ENCODE data around the gene ERBB4. TPM values are rescaled to one million over a fixed set of nuclear protein-coding genes. Genes with fewer than 3 reads are reported as not detected.

ERBB4 gene
- total RNA-seq, 1 experiment from 2014 or later: 0.04 TPM

- Histone ChIP-seq H4K5ac (ENCODE audit: insufficient read length, low read depth, low read length) (no peak overlapping the region), H2BK12ac (ENCODE audit: insufficient read length, low read depth, low read length) (no peak overlapping the region), H3K56ac (ENCODE audit: insufficient read length, low read depth, low read length) (no peak overlapping the region), H2AFZ (ENCODE audit: low read length) (no peak overlapping the region), H3K27me3 (ENCODE audit: insufficient read depth, low read length) (no peaks in the 10 kb centered on the region), H4K20me1 (ENCODE audit: control insufficient read depth, insufficient read depth, insufficient read length) (no peaks in the 10 kb centered on the region), H2BK120ac (ENCODE audit: low read depth, low read length, poor library complexity, severe bottlenecking) (no peak overlapping the region), H3K14ac (ENCODE audit: insufficient read depth, low read length) (no peak overlapping the region), H3K9me3 (ENCODE audit: control insufficient read depth, low read depth, low read length) (no peaks in the 10 kb centered on the region), H3T11ph (ENCODE audit: low read length) (no peak overlapping the region), H3K4me1 (ENCODE audit: insufficient read depth, low read length) (no peaks in the 10 kb centered on the region), H2BK15ac (ENCODE audit: low read depth, low read length) (no peak overlapping the region), H3K4ac (ENCODE audit: low read depth, low read length) (no peak overlapping the region), H3K79me1 (ENCODE audit: insufficient read depth, low read depth, low read length, poor library complexity, severe bottlenecking) (no peaks in the 10 kb centered on the region), H3K23me2 (ENCODE audit: insufficient read length, low read depth, low read length, poor library complexity, severe bottlenecking) (no peaks in the 10 kb centered on the region), H2BK20ac (ENCODE audit: low read depth, low read length, poor library complexity, severe bottlenecking) (no peak overlapping the region), H3K79me2 (ENCODE audit: insufficient read depth, low read length) (no peaks in the 10 kb centered on the region), H3K4me2 (ENCODE audit: insufficient read depth, insufficient read length, low read length) (no peak overlapping the region), H4K8ac (replicated peaks; ENCODE audit: insufficient read length, low read depth, low read length) (no peak overlapping the region), H2AK5ac (ENCODE audit: insufficient read length, low read length) (no peak overlapping the region), H4K91ac (ENCODE audit: insufficient read length, low read depth, low read length) (no peak overlapping the region), H2BK5ac (ENCODE audit: insufficient read length, low read length) (no peak overlapping the region), H3K18ac (ENCODE audit: insufficient read length, low read depth, low read length) (no peak overlapping the region), H3K27ac (ENCODE audit: insufficient read length, low read depth, low read length) (no peak overlapping the region), H3K9ac (ENCODE audit: extremely low read depth, insufficient read length, low read length) (no peak overlapping the region), H3K23ac (ENCODE audit: insufficient read length, low read depth, low read length) (no peak overlapping the region)
- no peak for DNase-seq
- TF ChIP-seq CTCF (conservative IDR thresholded peaks at IDR 0.05): no peak
- H3K4me3 Mint-ChIP-seq: no peak overlapping the region
- no peaks in the 10 kb centered on the region for H3K4me1 Mint-ChIP-seq
- no peaks in the 10 kb centered on the region for H3K27me3 Mint-ChIP-seq (ENCODE audit: low read depth)
- no peaks in the 10 kb centered on the region; a peak in 1 of 7 replicates for H3K36me3 Mint-ChIP-seq (ENCODE audit: insufficient read depth in 1 of 3, low read depth in 3 of 3)
- H3K9me3 Mint-ChIP-seq: no peaks in the 10 kb centered on the region; a peak in 1 of 5 replicates
- H3K27ac Mint-ChIP-seq: no peak overlapping the region
- WGBS (ENCODE audit: extremely low coverage, insufficient read length, low lambda C conversion rate): no CpG with 5 or more reads among the region's 3 CpGs
Observed at GRCh38 chr2:211568439-211568838, 970.2 kb downstream of the ERBB4 start.

All from H9 (cell line).